Liver (tissue), 9 donors: Measurements from ENCODE around the gene RNGTT. TPM values are rescaled to one million over a fixed set of nuclear protein-coding genes. Genes with fewer than 3 reads are reported as not detected.

Experiments used
- DNase-seq: peaks from one replicate; pipeline ENCODE4 v3.0.0-alpha.2; 2017; ENCODE audit warnings: low spot score
- H3K27ac ChIP-seq, 2 donors: one replicate each; pipeline ENCODE4 v1.7.0; 2013; ENCODE audit warnings: inconsistent platforms in 2 of 2, low read length in 2 of 2, control low read depth in 1 of 2, low read depth in 1 of 2, mild to moderate bottlenecking in 1 of 2
- H3K27me3 ChIP-seq, 4 donors: one replicate each; pipeline versions ENCODE4 v1.6.1 to v1.7.0; 2013; ENCODE audit warnings: low read length in 3 of 4, inconsistent platforms in 1 of 4, mild to moderate bottlenecking in 1 of 4, moderate library complexity in 1 of 4; ENCODE audit not compliant: control insufficient read depth in 4 of 4, insufficient read depth in 4 of 4
- H3K36me3 ChIP-seq, 4 donors: one replicate each; pipeline versions ENCODE4 v1.6.1 to v1.7.0; 2013; ENCODE audit warnings: low read length in 3 of 4, mild to moderate bottlenecking in 3 of 4, low read depth in 1 of 4, moderate library complexity in 1 of 4; ENCODE audit not compliant: control insufficient read depth in 4 of 4, insufficient read depth in 3 of 4
- H3K4me1 ChIP-seq, 4 donors: one replicate each; pipeline versions ENCODE4 v1.6.1 to v1.7.0; 2013; ENCODE audit warnings: low read length in 3 of 4, mild to moderate bottlenecking in 3 of 4, moderate library complexity in 1 of 4; ENCODE audit not compliant: control insufficient read depth in 4 of 4, insufficient read depth in 4 of 4
- H3K4me3 ChIP-seq, 3 donors: one replicate each; pipeline versions ENCODE4 v1.6.1 to v1.7.0; 2013; ENCODE audit warnings: low read length in 3 of 3, control low read depth in 1 of 3, low read depth in 1 of 3, mild to moderate bottlenecking in 1 of 3
- H3K9ac ChIP-seq, 2 donors: one replicate each; pipeline ENCODE4 v1.7.0; 2013; ENCODE audit warnings: low read length in 2 of 2, mild to moderate bottlenecking in 2 of 2, moderate library complexity in 2 of 2, control low read depth in 1 of 2, low read depth in 1 of 2
- H3K9me3 ChIP-seq, 4 donors: one replicate each; pipeline versions ENCODE4 v1.6.1 to v1.7.0; 2013; ENCODE audit warnings: low read length in 3 of 4; ENCODE audit not compliant: control insufficient read depth in 4 of 4
- ATF3 ChIP-seq: IDR thresholded peaks from 2 replicates; pipeline ENCODE4 v1.6.1; 2016; ENCODE audit warnings: antibody characterized with exemption
- EGR1 ChIP-seq, 2 donors: IDR thresholded peaks; 2 replicates each; pipeline ENCODE4 v1.6.1; 2016 to 2018; ENCODE audit warnings: antibody characterized with exemption in 2 of 2, low read depth in 2 of 2
- FOXA1 ChIP-seq: IDR thresholded peaks from 2 replicates; pipeline ENCODE4 v1.6.1; 2016; ENCODE audit warnings: antibody characterized with exemption
- FOXA2 ChIP-seq: IDR thresholded peaks from 2 replicates; pipeline ENCODE4 v1.6.1; 2016; ENCODE audit warnings: antibody characterized with exemption
- GABPA ChIP-seq, 2 donors: IDR thresholded peaks in 1 of 2; conservative IDR thresholded peaks in 1 of 2; 2 replicates each; pipeline ENCODE4 v1.6.1; 2016; ENCODE audit warnings: antibody characterized with exemption in 2 of 2, mild to moderate bottlenecking in 1 of 2, moderate library complexity in 1 of 2
- HNF4A ChIP-seq, 2 donors: conservative IDR thresholded peaks; 2 replicates each; pipeline ENCODE4 v1.6.1; 2016; ENCODE audit warnings: antibody characterized with exemption in 2 of 2, mild to moderate bottlenecking in 2 of 2
- HNF4G ChIP-seq: IDR thresholded peaks from 2 replicates; pipeline ENCODE4 v1.6.1; 2016; ENCODE audit warnings: antibody characterized with exemption
- NR2F2 ChIP-seq: IDR thresholded peaks from 2 replicates; pipeline ENCODE4 v1.6.1; 2016; ENCODE audit warnings: antibody characterized with exemption
- RAD21 ChIP-seq, 2 donors: IDR thresholded peaks; 2 replicates each; pipeline ENCODE4 v1.6.1; 2016; ENCODE audit warnings: antibody characterized with exemption in 2 of 2, mild to moderate bottlenecking in 2 of 2
- REST ChIP-seq: IDR thresholded peaks from 2 replicates; pipeline ENCODE4 v1.6.1; 2016; ENCODE audit warnings: antibody characterized with exemption, mild to moderate bottlenecking
- SP1 ChIP-seq: IDR thresholded peaks from 2 replicates; pipeline ENCODE4 v1.6.1; 2018; ENCODE audit warnings: antibody characterized with exemption, mild to moderate bottlenecking
- TAF1 ChIP-seq: conservative IDR thresholded peaks from 2 replicates; pipeline ENCODE4 v1.6.1; 2016; ENCODE audit warnings: antibody characterized with exemption, mild to moderate bottlenecking
- YY1 ChIP-seq: IDR thresholded peaks from 2 replicates; pipeline ENCODE4 v1.6.1; 2016; ENCODE audit warnings: antibody characterized with exemption, mild to moderate bottlenecking
- WGBS: extraction: QIAGEN DNeasy Blood & Tissue Kit; methylation state at CpG from one replicate; pipeline ENCODE4 v1.1.7; 2013; 5-methylcytosine and 5-hydroxymethylcytosine counted together
- polyA plus RNA-seq, 2 donors: library from polyadenylated mRNA; stranded (reverse) in 1 of 2; unstranded in 1 of 2; fragments of 200-250 nt in 1 of 2; fragments of >200 nt in 1 of 2; fragmentation: Nextera tagmentation in 1 of 2; extraction: Ambion mirVana in 1 of 2; gene quantifications; one replicate each; pipeline versions ENCODE4 v1.2.1 to v1.2.3, GENCODE V29; 2013 to 2015
- total RNA-seq, 2 donors: library from RNA; depleted of rRNA; stranded (reverse); fragments of >200 nt; gene quantifications; one replicate each; pipeline ENCODE4 v1.2.3, GENCODE V29; 2014
- TF ChIP-seq, protein P1 (sequence below): IDR thresholded peaks from 2 replicates; pipeline ENCODE4 v1.6.1; 2016; ENCODE audit warnings: antibody characterized with exemption
- TF ChIP-seq, protein P2 (sequence below): IDR thresholded peaks from 2 replicates; pipeline ENCODE4 v1.6.1; 2016; ENCODE audit warnings: antibody characterized with exemption
- donor health status: healthy.
- donor health status: healthy.
- donor health status: healthy.
- donor health status: healthy.
- donor health status: healthy.

The RNGTT gene
- total and polyA plus RNA-seq, 4 donors = 4.1 to 20.8 (median 7.2) TPM

DNA sequence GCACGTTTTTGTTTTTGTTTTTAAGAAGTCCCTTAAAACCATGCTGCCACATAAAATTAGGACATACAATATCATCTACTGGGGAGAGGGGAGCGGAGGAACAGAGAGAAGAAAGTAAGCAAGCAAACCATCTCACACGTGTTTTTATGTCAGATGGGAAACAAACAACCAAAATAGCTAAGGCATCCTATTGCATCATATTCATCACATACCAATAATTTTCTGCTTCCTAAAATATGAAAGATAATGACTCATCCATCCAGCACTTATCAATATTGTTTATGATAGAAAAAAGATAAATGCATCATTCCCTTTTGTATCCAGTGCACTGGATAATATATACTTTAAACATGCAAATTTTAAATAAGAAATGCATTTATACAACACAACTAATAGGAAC is 329.6 kb downstream of the RNGTT start:
- WGBS = 95% methylated on average over 3 of the region's 3 CpGs
- Histone ChIP-seq H3K9ac (no peak overlapping the region), H3K9me3 (no peaks in the 10 kb centered on the region), H3K4me3 (no peak overlapping the region), H3K27me3 (no peaks in the 10 kb centered on the region), H3K27ac (no peak overlapping the region), H3K4me1 (no peaks in the 10 kb centered on the region), H3K36me3 (no peaks in the 10 kb centered on the region)
- DNase-seq = no peak
- TF ChIP-seq, protein P1, sequence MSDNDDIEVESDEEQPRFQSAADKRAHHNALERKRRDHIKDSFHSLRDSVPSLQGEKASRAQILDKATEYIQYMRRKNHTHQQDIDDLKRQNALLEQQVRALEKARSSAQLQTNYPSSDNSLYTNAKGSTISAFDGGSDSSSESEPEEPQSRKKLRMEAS = no peak
- TF ChIP-seq, protein P2, sequence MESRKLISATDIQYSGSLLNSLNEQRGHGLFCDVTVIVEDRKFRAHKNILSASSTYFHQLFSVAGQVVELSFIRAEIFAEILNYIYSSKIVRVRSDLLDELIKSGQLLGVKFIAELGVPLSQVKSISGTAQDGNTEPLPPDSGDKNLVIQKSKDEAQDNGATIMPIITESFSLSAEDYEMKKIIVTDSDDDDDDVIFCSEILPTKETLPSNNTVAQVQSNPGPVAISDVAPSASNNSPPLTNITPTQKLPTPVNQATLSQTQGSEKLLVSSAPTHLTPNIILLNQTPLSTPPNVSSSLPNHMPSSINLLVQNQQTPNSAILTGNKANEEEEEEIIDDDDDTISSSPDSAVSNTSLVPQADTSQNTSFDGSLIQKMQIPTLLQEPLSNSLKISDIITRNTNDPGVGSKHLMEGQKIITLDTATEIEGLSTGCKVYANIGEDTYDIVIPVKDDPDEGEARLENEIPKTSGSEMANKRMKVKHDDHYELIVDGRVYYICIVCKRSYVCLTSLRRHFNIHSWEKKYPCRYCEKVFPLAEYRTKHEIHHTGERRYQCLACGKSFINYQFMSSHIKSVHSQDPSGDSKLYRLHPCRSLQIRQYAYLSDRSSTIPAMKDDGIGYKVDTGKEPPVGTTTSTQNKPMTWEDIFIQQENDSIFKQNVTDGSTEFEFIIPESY = no peak
- no peak for TF ChIP-seq FOXA2
- no peak for TF ChIP-seq RAD21 (IDR thresholded peaks at IDR 0.05)
- TF ChIP-seq NR2F2 = no peak
- no peak for TF ChIP-seq SP1
- TF ChIP-seq GABPA (IDR thresholded peaks at IDR 0.05 in 1 of 2, conservative IDR thresholded peaks at IDR 0.05 in 1 of 2) = no peak

- TF ChIP-seq, protein P2 = no peak
- no peak for TF ChIP-seq YY1
- TF ChIP-seq GABPA (IDR thresholded peaks at IDR 0.05 in 1 of 2, conservative IDR thresholded peaks at IDR 0.05 in 1 of 2) = no peak
- TF ChIP-seq, protein P1 = no peak
- no peak for TF ChIP-seq FOXA1
- TF ChIP-seq ATF3 = no peak
- no peak for TF ChIP-seq HNF4A (conservative IDR thresholded peaks at IDR 0.05)
- TF ChIP-seq TAF1 = no peak
- no peak for TF ChIP-seq REST
- no peak for TF ChIP-seq FOXA2
- TF ChIP-seq NR2F2 = no peak
- no peak for TF ChIP-seq EGR1 (IDR thresholded peaks at IDR 0.05; ENCODE audit: low read depth in 2 of 2)
- no peak for TF ChIP-seq HNF4G
- no peak for TF ChIP-seq RAD21 (IDR thresholded peaks at IDR 0.05)
- 94% methylated on average over 4 of the region's 4 CpGs for WGBS
- H3K27ac ChIP-seq = no peak overlapping the region
- no peak overlapping the region for H3K4me3 ChIP-seq
- no peaks in the 10 kb centered on the region for H3K4me1 ChIP-seq
- H3K27me3 ChIP-seq = no peaks in the 10 kb centered on the region
- no peak overlapping the region for H3K9ac ChIP-seq
- H3K36me3 ChIP-seq = no peaks in the 10 kb centered on the region
- no peak for DNase-seq
- no peaks in the 10 kb centered on the region for H3K9me3 ChIP-seq
These were observed 331.6 kb downstream of the RNGTT start for GRCh38 chr6:88631830-88632229.
